ENCODE measurements around the gene STX16. TPM values are rescaled to one million over a fixed set of nuclear protein-coding genes. Genes with fewer than 3 reads are reported as not detected.
"Not testable (repeated sequence)": the region's sequence is repeated elsewhere in the genome, so short reads cannot be mapped to it uniquely, and the experiment has no call there.

The STX16 gene
- total RNA-seq, 2 donors from 2014 or later: 153 to 154 TPM

- H3K27ac Mint-ChIP-seq: no peak overlapping the region
- H3K36me3 Mint-ChIP-seq (ENCODE audit: insufficient read depth in 2 of 2): no peaks in the 10 kb centered on the region
- H3K4me1 Mint-ChIP-seq (ENCODE audit: low read depth): peaks cover 41% of the 10 kb centered on the region
- H3K27me3 Mint-ChIP-seq (ENCODE audit: low read depth): peaks cover 7% of the 10 kb centered on the region
- H3K9me3 Mint-ChIP-seq: no peaks in the 10 kb centered on the region
- DNase-seq (no peak), ATAC-seq (replicated peaks in 1 of 2) (peak in 1 of 2 donors; percentile 5)
- H3K4me3 Mint-ChIP-seq: peak overlapping the region in 1 of 2 donors; percentile 60
Observed at GRCh38 chr20:58635279-58635665, 15.8 kb upstream of the STX16 start.

- no peak for DNase-seq
- Mint-ChIP-seq H3K27ac (no peak overlapping the region), H3K9me3 (no peaks in the 10 kb centered on the region), H3K4me1 (ENCODE audit: low read depth) (peaks cover 43% of the 10 kb centered on the region), H3K36me3 (ENCODE audit: insufficient read depth in 2 of 2) (no peaks in the 10 kb centered on the region), H3K27me3 (ENCODE audit: low read depth) (peaks cover 7% of the 10 kb centered on the region), H3K4me3 (no peak overlapping the region)
- no peak for ATAC-seq (replicated peaks in 1 of 2)
Observed at GRCh38 chr20:58636396-58636982, 14.6 kb upstream of the STX16 start.

- no peak overlapping the region for H3K27ac Mint-ChIP-seq
- H3K27me3 Mint-ChIP-seq (ENCODE audit: low read depth): peaks cover 7% of the 10 kb centered on the region
- no peaks in the 10 kb centered on the region for H3K36me3 Mint-ChIP-seq (ENCODE audit: insufficient read depth in 2 of 2)
- H3K4me1 Mint-ChIP-seq (ENCODE audit: low read depth): peaks cover 43% of the 10 kb centered on the region
- DNase-seq (no peak), ATAC-seq (replicated peaks in 1 of 2) (no peak)
- no peak overlapping the region for H3K4me3 Mint-ChIP-seq
- H3K9me3 Mint-ChIP-seq: no peaks in the 10 kb centered on the region
Observed at GRCh38 chr20:58636983-58637421, 14.1 kb upstream of the STX16 start.

- no peak for DNase-seq
- no peak for ATAC-seq (replicated peaks in 1 of 2)
- peaks cover 40% of the 10 kb centered on the region for H3K4me1 Mint-ChIP-seq (ENCODE audit: low read depth)
- no peak overlapping the region for H3K27ac Mint-ChIP-seq
- H3K27me3 Mint-ChIP-seq (ENCODE audit: low read depth): peaks cover 7% of the 10 kb centered on the region
- H3K4me3 Mint-ChIP-seq: no peak overlapping the region
- H3K36me3 Mint-ChIP-seq (ENCODE audit: insufficient read depth in 2 of 2): no peaks in the 10 kb centered on the region
- H3K9me3 Mint-ChIP-seq: no peaks in the 10 kb centered on the region
Observed at GRCh38 chr20:58637466-58638213, 13.4 kb upstream of the STX16 start.

GRCh38 chr20:58638467-58639181, 12.5 kb upstream of the STX16 start:
- no peaks in the 10 kb centered on the region for H3K9me3 Mint-ChIP-seq
- H3K36me3 Mint-ChIP-seq (ENCODE audit: insufficient read depth in 2 of 2): no peaks in the 10 kb centered on the region
- no peak overlapping the region for H3K4me3 Mint-ChIP-seq
- H3K4me1 Mint-ChIP-seq (ENCODE audit: low read depth): peaks cover 34% of the 10 kb centered on the region
- H3K27ac Mint-ChIP-seq: no peak overlapping the region
- no peak for ATAC-seq (replicated peaks in 1 of 2)
- DNase-seq: no peak
- peaks cover 7% of the 10 kb centered on the region for H3K27me3 Mint-ChIP-seq (ENCODE audit: low read depth)

- no peaks in the 10 kb centered on the region for H3K36me3 Mint-ChIP-seq (ENCODE audit: insufficient read depth in 2 of 2)
- H3K4me3 Mint-ChIP-seq: no peak overlapping the region
- DNase-seq (no peak), ATAC-seq (replicated peaks in 1 of 2) (no peak)
- no peak overlapping the region for H3K27ac Mint-ChIP-seq
- H3K9me3 Mint-ChIP-seq: no peaks in the 10 kb centered on the region
- H3K27me3 Mint-ChIP-seq (ENCODE audit: low read depth): peaks cover 7% of the 10 kb centered on the region
- H3K4me1 Mint-ChIP-seq (ENCODE audit: low read depth): peaks cover 27% of the 10 kb centered on the region
Observed at GRCh38 chr20:58639182-58640146, 11.6 kb upstream of the STX16 start.

GRCh38 chr20:58640446-58640845, 10.6 kb upstream of the STX16 start:
- H3K36me3 Mint-ChIP-seq (ENCODE audit: insufficient read depth in 2 of 2): no peaks in the 10 kb centered on the region
- DNase-seq: no peak
- no peak overlapping the region for H3K4me3 Mint-ChIP-seq
- peaks cover 20% of the 10 kb centered on the region for H3K4me1 Mint-ChIP-seq (ENCODE audit: low read depth)
- H3K9me3 Mint-ChIP-seq: no peaks in the 10 kb centered on the region
- H3K27me3 Mint-ChIP-seq (ENCODE audit: low read depth): peaks cover 7% of the 10 kb centered on the region
- no peak overlapping the region for H3K27ac Mint-ChIP-seq
- ATAC-seq (replicated peaks in 1 of 2): no peak

- no peak overlapping the region for H3K4me3 Mint-ChIP-seq
- H3K36me3 Mint-ChIP-seq (ENCODE audit: insufficient read depth in 2 of 2): no peaks in the 10 kb centered on the region
- no peak for DNase-seq
- no peaks in the 10 kb centered on the region for H3K9me3 Mint-ChIP-seq
- H3K27me3 Mint-ChIP-seq (ENCODE audit: low read depth): peaks cover 7% of the 10 kb centered on the region
- no peak for ATAC-seq (replicated peaks in 1 of 2)
- peaks cover 18% of the 10 kb centered on the region for H3K4me1 Mint-ChIP-seq (ENCODE audit: low read depth)
- H3K27ac Mint-ChIP-seq: no peak overlapping the region
Observed at GRCh38 chr20:58642441-58642840, 8.6 kb upstream of the STX16 start.

GRCh38 chr20:58642896-58643295, 8.2 kb upstream of the STX16 start:
- not testable (repeated sequence) for H3K4me3 Mint-ChIP-seq; H3K36me3 Mint-ChIP-seq (ENCODE audit: insufficient read depth in 2 of 2); DNase-seq; ATAC-seq (replicated peaks in 1 of 2); H3K9me3 Mint-ChIP-seq; H3K27ac Mint-ChIP-seq; H3K27me3 Mint-ChIP-seq (ENCODE audit: low read depth)
- H3K4me1 Mint-ChIP-seq (ENCODE audit: low read depth): peaks cover 18% of the 10 kb centered on the region

GRCh38 chr20:58645412-58645968, 5.6 kb upstream of the STX16 start:
- H3K27me3 Mint-ChIP-seq (ENCODE audit: low read depth): no peaks in the 10 kb centered on the region
- no peaks in the 10 kb centered on the region for H3K36me3 Mint-ChIP-seq (ENCODE audit: insufficient read depth in 2 of 2)
- peaks cover 16% of the 10 kb centered on the region for H3K4me1 Mint-ChIP-seq (ENCODE audit: low read depth)
- ATAC-seq (replicated peaks in 1 of 2) (no peak), DNase-seq (no peak)
- no peak overlapping the region for H3K4me3 Mint-ChIP-seq
- no peaks in the 10 kb centered on the region for H3K9me3 Mint-ChIP-seq
- no peak overlapping the region for H3K27ac Mint-ChIP-seq

- Mint-ChIP-seq H3K9me3 (no peaks in the 10 kb centered on the region), H3K27me3 (ENCODE audit: low read depth) (no peaks in the 10 kb centered on the region), H3K4me3 (no peak overlapping the region), H3K36me3 (ENCODE audit: insufficient read depth in 2 of 2) (peaks cover 3% of the 10 kb centered on the region in 2 donors), H3K27ac (no peak overlapping the region), H3K4me1 (ENCODE audit: low read depth) (peaks cover 16% of the 10 kb centered on the region)
- no peak for ATAC-seq (replicated peaks in 1 of 2)
- DNase-seq: no peak
Observed at GRCh38 chr20:58646257-58646656, 4.8 kb upstream of the STX16 start.

- H3K4me3 Mint-ChIP-seq: no peak overlapping the region
- no peaks in the 10 kb centered on the region for H3K9me3 Mint-ChIP-seq
- H3K27me3 Mint-ChIP-seq (ENCODE audit: low read depth): no peaks in the 10 kb centered on the region
- ATAC-seq (replicated peaks in 1 of 2) (no peak), DNase-seq (no peak)
- H3K27ac Mint-ChIP-seq: no peak overlapping the region
- peaks cover 7% of the 10 kb centered on the region in 2 donors for H3K36me3 Mint-ChIP-seq (ENCODE audit: insufficient read depth in 2 of 2)
- H3K4me1 Mint-ChIP-seq (ENCODE audit: low read depth): peaks cover 16% of the 10 kb centered on the region
Observed at GRCh38 chr20:58646703-58647102, 4.4 kb upstream of the STX16 start.

Measured in activated T-cell treated with anti-CD3 and anti-CD28 coated beads, Interleukin-2, amount 50 U/mL, for 72 hours (primary cell).